HG02973 (cell line): ENCODE results near the gene PAPPA.

Experiments
- ATAC-seq: cut with Tn5 transposase; IDR thresholded peaks from one replicate; pipeline ENCODE4 v1.9.1; 2021; ENCODE audit warnings: moderate library complexity; ENCODE audit not compliant: unreplicated experiment

Gene PAPPA, protein sequence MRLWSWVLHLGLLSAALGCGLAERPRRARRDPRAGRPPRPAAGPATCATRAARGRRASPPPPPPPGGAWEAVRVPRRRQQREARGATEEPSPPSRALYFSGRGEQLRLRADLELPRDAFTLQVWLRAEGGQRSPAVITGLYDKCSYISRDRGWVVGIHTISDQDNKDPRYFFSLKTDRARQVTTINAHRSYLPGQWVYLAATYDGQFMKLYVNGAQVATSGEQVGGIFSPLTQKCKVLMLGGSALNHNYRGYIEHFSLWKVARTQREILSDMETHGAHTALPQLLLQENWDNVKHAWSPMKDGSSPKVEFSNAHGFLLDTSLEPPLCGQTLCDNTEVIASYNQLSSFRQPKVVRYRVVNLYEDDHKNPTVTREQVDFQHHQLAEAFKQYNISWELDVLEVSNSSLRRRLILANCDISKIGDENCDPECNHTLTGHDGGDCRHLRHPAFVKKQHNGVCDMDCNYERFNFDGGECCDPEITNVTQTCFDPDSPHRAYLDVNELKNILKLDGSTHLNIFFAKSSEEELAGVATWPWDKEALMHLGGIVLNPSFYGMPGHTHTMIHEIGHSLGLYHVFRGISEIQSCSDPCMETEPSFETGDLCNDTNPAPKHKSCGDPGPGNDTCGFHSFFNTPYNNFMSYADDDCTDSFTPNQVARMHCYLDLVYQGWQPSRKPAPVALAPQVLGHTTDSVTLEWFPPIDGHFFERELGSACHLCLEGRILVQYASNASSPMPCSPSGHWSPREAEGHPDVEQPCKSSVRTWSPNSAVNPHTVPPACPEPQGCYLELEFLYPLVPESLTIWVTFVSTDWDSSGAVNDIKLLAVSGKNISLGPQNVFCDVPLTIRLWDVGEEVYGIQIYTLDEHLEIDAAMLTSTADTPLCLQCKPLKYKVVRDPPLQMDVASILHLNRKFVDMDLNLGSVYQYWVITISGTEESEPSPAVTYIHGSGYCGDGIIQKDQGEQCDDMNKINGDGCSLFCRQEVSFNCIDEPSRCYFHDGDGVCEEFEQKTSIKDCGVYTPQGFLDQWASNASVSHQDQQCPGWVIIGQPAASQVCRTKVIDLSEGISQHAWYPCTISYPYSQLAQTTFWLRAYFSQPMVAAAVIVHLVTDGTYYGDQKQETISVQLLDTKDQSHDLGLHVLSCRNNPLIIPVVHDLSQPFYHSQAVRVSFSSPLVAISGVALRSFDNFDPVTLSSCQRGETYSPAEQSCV (N-terminal part only)

GRCh38 chr9:116153765-116154333 lies at the start of gene PAPPA:
Gene PAPPA (plus strand): TSS chr9:116153791. CDS start chr9:116154173, 382 bp downstream.
- no peak for ATAC-seq

- ATAC-seq = no peak
Observed at GRCh38 chr9:116103976-116104820, 49.4 kb upstream of the PAPPA start.

DNA sequence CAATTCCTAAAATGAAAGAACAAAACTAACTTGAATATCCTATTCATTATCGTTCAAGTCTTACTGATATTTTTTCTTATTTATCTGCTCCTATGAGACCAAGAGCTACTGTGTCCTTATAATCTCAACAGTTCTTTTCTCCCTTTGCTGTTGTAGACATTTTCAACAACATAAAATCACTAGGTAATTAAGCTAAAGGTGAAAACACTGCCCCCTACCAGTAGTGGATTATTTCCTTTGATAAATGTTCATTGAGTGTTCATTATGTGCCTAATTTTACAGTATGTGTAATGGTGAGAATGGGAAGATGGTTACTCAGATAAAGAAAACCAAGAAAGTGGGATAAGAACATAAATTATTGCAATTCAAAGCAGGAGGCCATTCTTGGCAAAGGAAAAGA lies 41.4 kb upstream of the PAPPA start:
- no peak for ATAC-seq

GRCh38 chr9:116115761-116116353 lies 37.7 kb upstream of the PAPPA start:
- ATAC-seq = no peak

DNA sequence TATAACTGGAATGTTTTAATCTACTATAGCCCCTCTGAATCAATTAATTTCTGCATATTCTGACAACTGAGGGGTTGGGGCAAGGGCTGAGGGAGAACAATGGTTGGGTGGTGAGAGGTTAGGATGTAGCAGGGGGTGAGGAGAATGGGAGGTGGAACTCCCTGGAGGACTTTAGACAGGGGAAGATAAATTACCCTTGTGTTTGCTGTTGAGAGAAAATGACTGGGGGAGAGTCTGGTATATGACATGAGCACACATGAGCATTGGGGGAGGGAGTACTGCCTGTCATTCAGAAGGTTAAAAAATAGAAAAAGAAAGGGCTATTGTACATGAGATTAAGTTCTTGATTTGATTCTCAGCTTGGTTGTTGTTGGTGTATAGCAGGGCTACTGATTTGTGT lies 37.2 kb upstream of the PAPPA start:
- no peak for ATAC-seq

DNA sequence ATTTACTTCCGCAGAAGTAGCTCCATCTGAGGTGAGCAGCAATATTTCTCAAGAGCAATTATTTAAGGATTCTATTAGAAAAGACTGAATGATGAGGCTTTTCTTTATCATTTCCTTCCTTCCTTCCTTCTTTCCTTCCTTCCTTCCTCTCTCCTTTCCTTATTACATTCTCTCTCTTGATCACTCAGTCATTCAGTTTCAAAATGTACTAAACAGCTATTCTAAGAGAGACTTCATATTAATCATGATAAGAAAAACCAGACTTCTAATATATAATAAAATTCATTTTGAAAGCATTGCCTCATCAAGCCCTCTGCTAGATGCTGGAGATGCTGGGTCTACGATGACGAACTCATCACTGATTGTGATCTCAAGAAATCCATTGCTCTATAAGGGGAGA lies 30.4 kb upstream of the PAPPA start:
- no peak for ATAC-seq

DNA sequence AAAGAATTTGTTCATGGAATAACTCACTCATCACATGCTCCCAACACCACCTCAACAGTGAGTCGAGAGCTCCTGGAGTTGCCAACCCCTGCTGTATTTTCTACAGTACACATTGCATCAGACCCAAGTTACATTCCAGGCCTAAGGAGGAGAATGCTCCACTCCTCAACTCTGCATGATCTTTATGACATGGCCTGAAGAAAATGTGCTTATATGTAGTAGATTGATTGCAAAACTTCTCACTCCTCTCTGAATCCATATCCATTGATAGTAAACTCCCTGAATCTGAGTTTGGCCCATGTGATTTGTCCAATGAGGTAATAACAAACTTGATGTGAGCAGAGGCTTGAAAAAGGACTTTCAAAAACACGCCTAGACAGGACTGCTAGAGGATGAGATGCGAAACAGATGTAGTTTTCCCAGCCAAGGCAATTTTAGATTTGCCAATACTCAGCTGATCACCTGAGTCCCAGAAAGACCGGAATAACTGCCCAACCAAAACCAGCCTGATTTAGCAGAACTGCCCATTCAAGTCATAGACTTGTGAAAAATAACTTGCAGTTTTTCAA lies 29.0 kb upstream of the PAPPA start:
- ATAC-seq = no peak

DNA sequence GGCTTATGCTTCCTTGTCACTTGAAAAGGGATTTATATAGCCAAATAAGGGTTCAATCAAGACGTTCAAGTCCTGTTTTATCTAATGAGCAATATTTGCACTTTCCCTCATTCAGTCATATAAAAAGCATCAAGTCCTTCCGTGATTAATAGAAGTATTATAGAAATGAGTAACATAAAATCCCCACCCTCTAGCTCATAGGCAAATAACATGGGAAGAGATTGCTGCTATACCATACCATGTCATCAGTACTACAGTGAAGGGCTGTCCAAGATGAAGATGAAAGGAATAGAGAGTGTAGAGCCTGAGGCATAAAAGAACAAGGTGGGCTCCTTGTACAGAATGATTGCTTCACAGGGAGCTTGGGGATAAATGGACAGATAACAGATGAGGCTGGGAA lies 20.4 kb upstream of the PAPPA start:
- no peak for ATAC-seq

DNA sequence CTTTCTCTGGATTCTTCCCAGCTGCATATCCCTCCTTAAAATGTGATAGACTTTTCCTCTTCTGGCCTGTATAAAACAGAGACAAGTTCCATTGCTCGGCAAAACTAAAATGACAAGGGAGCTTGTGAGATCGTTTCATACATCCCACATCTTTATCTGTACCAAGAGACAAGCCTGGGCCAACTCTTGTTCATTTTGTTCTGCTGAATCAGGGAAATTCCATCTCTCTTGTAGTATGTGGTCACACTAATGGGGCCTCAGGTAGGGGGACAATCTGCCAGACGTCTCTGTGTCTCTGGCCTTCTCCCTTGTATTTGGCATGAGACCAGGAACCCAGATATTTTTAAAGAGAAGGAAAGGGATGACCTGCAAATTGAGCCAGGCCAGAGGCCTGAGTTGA lies 18.6 kb upstream of the PAPPA start:
- ATAC-seq = no peak

DNA sequence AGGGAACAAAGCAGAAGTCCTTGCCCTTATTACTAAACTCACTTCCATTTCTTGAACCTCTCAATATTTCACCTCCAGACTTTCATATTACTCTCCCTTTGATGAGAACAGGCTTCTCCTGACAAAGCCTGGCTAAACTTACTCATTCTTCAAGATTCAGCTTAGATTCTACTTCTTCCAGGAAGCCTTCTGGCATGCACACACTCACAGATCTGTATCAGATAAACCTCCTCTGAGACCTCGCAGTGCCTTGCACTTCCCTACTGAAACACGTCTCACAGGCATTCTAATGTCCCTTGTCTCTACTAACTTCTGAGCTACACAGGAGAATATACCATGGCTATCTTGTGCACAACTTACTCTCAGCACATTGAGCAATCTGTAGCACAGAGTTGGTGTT lies 16.6 kb upstream of the PAPPA start:
- ATAC-seq = no peak

DNA sequence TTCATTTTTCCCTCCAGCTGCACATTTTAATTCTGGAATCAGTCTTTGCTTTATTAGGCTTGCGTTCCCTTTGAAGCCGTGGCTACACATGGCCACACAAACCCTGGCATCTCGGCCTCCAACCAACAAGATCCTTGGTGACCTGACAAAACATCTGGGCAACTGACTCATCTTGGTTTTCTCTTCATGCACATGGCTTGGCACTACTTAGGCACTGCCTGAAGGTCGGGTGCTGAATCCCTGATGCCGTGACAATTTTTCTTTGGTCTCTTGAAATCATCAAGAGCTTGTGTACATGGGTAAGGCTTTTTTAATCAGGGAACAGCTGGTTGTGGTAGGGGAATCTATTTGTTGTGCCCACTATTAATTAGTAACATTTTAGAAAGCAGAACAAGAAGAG lies 16.0 kb upstream of the PAPPA start:
- ATAC-seq = no peak

DNA sequence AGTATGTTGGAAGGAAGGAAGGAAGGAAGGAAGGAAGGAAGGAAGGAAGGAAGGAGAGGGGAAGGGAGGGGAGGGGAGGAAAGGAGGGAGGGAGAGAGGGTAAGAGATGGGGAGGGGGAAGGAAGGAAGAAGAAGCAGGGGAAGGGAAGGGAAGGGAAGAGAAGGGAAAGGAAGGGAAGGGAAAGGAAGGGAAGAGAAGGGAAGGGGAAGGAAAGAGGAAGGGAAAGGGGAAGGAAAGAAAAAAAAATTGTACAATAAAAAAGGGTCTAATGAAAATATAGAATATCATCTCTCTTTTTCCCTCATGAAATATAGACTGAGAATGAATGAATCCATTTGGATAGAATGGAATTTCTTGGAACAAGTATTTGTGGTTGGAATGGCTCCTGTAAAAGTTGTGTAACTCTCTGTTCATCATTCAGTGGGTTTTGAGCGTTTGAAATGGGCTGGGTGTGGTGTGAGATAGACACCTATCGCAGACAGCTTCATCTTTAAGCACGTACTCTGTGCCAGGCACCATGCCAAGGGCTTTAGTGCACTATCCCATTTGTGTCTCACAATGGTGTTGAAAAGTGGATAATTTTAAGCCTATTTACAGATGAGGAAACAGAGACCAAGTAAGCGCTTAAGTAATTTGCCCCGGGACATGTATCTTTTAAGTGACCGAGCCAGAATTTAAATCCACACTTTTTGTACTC lies 11.6 kb upstream of the PAPPA start:
- ATAC-seq = no peak

GRCh38 chr9:116142706-116143492 lies 10.7 kb upstream of the PAPPA start:
- ATAC-seq = no peak

DNA sequence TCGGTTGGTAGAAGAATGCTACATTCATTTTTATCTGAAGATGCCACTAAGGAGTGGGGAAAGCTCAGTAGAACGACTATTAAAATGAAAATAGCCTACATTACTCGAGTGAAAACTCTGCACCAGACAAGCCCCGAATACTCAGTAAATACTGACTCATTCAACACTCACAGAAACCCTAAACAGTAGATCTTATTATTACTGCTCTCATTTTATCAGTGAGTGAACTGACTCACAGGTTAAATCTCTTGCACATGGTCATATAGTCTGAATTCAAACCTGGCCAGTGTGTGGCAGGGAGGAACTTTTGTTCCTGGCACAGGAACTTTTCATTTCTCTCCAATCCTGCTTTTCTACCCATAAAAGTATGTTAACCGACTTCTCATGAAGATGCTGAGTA lies 9.6 kb upstream of the PAPPA start:
- no peak for ATAC-seq

- ATAC-seq = no peak
Observed at GRCh38 chr9:116144555-116144954, 9.0 kb upstream of the PAPPA start.

DNA sequence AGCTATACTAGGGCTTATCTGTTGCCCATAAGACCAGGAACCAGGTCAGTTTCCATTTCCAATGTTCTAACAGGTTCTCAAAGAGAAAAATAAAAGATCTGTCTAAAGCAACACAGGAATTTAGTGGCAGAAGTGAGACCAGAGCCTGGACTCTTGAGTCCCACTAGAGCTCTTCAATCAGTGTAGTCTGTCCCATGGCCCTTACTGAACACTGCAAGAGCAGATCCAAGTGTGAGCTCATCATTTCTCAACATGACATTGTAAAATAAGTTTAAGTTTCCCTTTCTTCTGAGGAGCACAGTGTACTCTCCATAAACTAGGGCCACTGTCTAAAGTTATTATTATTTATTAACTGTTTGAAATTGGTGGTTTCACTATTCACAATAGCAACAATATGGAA lies 8.6 kb upstream of the PAPPA start:
- no peak for ATAC-seq

DNA sequence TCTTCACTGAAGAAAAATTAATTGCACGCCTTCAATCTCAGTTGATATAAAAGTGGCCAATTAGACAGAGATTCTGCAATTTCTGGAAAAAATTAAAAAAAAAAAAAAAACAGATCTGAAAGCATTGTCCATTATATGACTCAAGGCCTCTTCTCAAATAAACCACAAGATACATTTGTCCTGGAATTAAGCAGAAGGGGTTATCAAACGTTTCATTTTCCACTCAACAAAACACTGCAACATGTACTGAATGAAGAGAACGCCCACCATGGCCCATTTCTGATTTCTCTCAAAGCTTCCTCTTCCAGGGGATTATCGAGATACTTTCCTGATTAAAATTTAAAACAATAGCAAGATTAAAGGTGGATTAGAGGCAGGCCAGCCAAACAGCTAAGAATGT lies 5.8 kb upstream of the PAPPA start:
- ATAC-seq = no peak

- no peak for ATAC-seq
Observed at GRCh38 chr9:116149844-116150243, 3.7 kb upstream of the PAPPA start.
